GM19043 (cell line): ENCODE measurements around the gene CDH8.
"Not testable (repeated sequence)": the region's sequence is repeated elsewhere in the genome, so short reads cannot be mapped to it uniquely, and the experiment has no call there.

ENCODE experiments used
- ATAC-seq: cut with Tn5 transposase; IDR thresholded peaks from one replicate; pipeline ENCODE4 v1.9.1; 2021; ENCODE audit warnings: low read depth; ENCODE audit not compliant: unreplicated experiment

CDH8 gene

DNA sequence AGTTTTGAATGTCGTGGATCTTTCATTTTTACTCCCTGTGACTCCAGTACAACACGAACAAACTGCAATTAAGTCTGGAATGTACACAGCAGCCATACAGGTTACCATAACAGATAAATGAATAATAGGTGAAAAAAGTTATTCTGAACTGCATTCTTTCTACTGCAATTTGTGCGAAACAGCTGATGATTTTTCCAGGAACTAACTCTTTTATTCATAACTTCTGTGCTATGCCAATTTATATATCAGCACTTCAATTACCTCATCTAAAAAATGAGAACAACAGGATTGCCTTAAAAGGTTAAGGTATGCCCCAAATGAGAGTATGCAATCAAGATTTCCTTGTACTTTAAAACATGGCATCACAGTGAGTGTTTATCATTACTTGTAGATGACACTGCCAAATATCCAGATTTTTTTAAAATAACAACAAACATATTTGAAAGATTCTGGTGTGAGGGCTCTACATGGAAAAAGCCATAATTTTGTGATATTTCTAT, 238.9 kb downstream of the CDH8 start:
- no peak for ATAC-seq

DNA sequence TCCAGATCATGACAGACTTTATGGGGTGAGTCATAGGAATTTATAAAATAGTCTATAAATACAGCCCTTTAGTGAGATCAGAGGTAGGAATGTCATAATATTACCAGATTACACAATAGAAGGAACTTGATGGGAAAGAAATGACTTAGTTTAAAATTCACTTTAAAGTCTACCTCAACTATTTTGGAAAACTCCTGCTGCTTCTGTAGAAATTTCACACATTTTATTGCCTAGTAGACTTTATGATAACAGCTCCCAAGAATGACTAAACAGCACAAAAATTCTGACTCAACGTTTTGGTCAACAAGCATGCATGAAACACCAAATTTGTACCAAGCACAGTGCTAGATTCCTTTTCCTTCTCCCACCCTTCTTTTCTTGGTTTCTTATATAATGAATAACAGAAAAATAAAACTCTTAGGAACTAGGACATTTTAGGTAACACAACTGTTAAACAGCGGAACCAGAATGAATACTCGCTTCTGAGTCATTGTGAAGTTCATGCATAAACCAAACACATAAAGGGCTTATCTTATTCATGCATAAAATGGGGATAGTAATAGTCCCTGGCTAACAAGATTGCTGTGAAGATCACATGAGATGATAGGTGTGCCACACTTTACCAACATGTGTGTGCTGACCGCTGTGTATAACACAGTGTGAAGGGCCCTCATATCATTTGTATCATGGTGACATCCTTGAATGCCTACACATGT, 243.9 kb downstream of the CDH8 start:
- ATAC-seq, result no peak

DNA sequence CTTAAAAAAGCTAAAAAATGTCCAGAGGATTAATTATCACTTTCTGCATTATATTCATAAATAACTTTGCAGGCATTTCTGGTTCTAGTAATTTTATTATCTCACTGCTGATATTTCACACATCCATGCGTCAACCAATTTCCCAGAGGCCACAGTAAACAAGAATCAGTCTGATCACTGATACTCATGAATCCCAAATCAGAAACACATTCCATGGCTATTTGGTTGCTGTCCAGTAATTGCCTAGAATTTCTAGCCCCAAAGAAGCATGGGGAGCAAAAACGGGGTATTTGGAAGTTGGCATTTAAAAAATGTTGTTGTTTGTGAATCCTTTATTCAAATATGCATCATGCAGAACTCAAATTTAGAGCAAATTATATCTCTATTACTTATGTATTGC, 244.8 kb downstream of the CDH8 start:
- ATAC-seq, result no peak

DNA sequence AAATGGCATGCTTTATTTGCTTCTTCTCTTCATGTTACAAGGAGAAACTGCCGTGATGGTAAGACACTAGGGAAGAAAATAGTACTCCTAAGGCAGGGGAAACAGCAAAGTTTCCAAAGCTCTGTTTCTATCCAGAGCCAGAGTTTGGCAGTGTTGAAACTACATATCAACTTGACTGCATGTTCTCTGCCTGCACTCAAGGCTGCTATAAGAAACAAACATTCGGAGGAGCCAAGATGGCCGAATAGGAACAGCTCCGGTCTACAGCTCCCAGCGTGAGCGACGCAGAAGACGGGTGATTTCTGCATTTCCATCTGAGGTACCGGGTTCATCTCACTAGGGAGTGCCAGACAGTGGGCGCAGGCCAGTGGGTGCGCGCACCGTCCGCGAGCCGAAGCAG, 254.4 kb downstream of the CDH8 start:
- not testable (repeated sequence) for ATAC-seq

DNA sequence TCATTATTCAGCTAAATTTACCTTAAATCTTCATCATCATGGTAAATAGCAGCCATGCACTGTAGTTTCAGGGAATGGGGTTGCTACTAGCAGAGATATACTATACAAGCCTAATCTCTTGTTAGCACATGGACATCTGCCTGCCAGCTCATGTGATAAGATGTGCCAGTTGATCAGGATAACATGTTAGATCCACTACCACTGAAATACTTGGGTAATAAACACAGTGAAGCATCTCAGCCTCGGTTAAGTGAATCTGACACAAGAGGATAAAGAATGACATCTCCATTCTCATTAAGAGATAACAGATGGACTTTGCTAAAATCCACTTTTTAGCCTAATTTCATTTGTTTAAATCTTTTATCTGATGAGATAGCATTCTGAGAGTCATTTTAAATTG, 256.1 kb downstream of the CDH8 start:
- ATAC-seq, result no peak

DNA sequence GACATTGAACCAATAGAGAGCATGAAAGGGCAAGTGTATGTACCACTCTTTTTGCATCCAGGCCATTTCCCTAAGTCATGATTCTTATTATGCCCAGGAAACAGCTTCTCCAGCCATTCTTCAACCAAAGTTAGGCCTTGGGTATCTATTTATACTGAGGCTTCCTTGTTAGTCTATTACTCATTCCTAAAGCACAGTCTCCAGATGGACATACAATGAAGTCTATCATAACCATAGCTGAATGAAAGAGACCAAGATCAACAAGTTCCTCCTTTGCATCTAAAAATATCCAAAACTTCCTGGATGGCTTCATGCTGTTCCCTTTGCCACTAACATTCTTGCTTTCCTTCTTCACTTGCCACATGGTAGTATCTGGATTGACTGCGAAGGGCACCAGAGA, 265.9 kb downstream of the CDH8 start:
- no peak for ATAC-seq

DNA sequence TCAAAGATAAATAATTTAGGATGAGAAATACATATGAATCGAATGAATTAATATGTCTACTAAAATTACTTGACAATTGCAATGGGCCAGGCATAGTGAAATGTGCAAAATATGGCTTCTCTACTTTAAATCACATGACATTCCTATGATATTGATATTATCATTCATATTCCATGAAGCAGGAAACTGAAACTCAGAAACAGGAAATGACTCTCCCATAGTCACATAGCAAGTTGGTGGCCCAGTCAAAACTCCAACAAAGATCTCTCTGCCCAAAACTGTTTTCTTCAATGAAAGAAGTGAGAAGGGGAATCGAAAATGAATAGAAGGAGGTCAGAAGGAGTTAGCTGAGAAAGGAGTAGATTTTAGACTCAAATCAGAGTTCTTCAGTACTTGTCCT, 272.2 kb downstream of the CDH8 start:
- ATAC-seq, result no peak

DNA sequence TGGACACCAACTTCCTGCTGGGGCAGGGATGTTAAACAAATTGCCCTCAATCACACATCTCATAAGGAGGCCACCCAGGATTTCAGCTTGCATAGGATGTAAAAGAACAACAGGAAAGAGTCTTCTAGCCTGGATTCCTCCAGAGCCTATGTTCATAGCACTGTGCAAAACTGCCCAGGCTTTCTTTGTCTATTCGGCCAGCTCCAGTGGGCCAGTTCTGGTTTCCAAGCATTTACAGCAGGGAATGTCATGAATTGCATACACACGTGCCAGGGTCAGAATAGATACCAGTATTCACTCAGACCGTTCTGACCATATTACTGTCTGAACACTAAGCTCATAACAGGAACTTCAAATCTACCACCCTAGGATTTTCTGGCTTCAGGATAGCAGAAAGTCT, 273.2 kb downstream of the CDH8 start:
- ATAC-seq, result no peak

DNA sequence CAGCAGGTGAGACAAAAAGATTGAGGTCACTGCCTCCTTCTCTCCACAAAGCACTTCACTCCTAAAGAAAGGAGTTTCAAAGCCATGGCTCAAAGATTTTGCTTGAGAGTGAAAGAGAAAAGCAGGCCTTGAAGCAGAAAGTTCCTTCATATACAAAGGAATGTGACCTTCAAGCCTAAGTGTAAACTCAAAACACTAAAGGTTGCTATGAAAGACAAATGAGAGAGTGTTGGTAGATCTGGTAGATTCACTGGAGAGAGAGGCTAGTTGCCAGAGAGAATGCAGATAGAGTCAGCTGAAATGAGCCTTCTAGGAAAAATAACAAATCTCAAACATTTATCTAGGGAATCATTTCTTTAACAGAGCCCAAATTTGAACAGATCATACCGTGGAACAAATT, 305.2 kb downstream of the CDH8 start:
- ATAC-seq, result no peak

DNA sequence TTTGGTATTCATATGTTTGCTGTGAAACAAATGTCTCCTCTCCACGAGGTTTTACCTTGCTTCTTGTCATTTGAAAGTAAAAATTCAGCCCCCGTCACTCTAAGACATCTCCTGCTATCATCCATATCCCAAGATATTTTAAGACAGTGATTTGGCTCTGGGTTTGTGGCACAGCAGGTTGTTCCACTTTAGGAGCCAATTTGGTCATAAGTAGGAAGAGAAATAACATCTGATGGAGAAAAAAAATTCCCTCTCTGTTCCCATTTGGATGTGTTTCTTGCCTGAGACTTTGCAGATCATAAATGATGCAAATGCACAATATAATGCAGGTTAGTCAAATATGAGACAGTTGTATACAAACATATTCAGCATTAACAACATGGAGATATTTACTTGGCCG, 309.5 kb downstream of the CDH8 start:
- ATAC-seq, result no peak

DNA sequence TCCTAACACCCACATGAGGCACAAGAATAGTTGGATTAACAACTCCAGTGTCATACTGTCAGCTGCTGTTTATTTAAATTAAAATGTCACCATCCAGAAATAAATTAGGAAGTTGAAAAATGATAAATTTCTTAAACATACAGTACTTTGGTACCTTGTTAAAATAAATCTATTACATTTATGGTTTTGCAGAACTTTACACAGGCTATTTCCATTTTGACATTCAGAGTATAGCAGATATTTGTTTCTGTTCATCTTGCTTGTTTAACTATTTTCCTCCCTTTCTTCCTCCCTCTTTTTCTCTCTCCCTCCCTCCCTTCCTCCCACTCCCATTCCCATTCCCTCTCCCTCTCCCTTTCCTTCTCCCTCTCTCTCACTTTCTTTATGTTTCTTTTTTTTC, 310.1 kb downstream of the CDH8 start:
- ATAC-seq, result no peak

DNA sequence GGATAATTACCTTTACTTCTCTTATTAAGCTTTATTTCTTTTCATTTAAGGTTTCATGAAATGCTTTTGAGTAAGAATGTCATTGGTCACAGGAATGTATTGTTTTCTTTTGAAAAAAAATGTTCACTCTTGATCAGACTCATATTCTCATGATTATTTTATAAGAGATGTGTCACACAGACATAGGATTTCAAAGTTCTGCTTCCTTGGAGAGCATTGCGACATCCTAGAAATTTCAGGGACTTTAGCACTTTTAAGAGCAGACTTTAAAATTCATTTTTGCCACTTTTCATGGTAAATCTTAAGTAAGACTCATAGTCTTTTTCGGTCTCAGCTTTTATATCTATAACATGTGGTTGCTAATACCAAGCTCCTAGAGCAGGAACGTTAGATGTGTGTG, 314.7 kb downstream of the CDH8 start:
- no peak for ATAC-seq

DNA sequence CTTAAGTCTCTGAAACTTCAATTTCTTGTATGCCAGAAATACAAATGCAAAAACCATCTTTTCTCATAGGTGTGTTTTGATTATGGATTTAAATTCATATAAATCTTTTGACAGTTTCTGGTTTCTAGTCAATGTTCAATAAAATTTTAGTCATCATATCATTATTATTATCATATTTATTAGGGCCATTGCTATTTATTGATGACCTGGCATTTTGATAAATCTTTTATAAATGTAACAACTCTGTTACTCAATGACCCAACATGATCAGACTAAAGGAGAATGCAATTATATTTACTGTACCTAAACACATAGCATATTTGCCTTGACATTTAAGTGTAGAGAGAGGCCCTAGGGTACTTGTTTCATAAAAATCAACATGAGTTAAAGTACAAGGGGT, 320.8 kb downstream of the CDH8 start:
- no peak for ATAC-seq

DNA sequence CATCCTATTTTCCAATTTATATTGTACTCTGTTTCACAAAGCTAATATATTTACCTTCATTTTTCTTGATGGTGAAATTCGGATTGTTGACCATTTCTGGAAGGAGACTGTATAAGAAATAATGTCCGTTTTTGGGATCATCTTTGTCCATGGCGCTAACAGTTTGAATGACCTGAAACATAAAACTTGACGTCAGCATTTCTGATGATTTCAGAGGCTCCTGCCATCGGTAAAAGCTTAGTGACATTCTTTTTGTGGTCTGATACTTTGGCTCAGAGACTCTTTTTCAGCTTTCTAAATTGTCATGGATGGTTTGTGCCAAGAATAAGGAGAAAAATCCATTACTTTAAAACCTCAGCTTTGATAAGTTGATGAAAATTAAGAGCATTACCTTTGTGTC, 322.5 kb downstream of the CDH8 start:
- no peak for ATAC-seq

DNA sequence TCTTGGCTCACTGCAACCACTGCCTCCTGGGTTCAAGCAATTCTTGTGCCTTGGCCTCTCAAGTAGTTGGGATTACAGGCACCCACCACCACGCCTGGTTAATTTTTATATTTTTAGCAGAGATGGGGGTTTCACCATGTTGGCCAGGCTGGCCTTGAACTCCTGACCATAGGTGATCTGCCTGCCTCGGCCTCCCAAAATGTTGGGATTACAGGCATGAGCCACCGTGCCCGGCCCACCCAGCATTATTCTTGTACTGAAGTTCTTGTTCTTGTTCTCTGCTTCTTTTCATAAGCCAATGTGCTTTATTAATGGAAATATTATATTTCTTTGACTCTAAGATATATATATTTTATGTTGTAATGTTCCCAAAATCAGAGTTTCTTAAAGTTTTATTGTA, 336.6 kb downstream of the CDH8 start:
- not testable (repeated sequence) for ATAC-seq

DNA sequence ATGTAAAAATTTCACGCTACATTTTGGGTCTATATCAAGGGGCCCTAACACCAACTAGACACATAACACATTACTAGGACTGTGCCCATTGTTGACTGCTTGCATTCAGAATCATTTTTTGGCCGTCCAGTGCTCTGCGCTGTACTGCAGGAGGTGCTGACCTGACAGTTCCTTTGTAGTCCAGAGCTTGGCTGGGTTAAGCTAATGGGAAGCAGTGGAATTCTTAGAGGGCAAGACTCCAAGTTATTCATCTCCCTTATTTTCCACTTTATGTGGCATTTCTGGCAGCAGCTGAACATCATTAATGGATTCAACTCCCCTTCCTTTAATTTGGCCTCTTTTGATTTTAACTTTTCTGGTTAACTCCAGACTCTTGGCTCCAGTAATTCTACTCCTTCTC, 351.7 kb downstream of the CDH8 start:
- ATAC-seq, result no peak

DNA sequence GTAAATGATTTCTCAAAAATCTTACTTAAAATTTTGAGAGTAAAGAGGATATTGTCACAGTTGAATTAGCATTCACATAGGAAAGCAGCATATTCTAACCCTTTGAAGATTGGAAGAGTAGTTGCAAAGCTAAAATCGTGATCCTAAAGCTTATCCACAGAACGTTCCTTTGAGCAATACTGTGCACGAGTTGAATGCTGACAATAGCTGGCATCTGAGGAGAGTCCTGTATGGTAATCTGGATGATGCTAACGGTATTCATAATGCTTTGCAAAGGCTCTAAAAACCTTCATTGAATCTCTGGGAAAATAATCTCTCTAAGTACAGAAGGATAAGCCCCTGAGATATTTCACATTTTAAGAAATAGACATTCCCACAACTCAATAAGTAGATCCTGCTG, 354.6 kb downstream of the CDH8 start:
- no peak for ATAC-seq

DNA sequence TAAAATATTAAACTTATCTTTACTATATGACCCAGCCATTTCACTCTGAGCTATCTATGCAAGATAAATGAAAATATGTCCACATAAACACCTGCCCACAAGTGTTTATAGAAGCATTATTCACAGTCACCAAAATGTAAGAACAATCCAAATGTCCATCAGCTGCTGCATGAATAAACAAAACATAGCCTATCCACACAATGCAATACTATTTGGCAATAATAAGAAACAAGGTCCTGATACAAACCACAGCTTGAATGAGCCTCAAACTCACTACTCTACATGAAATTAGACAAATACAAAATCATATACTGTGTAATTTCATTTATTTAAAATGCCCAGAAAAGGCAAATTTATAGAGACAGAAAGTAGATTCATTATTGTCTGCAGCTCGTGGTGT, 355.1 kb downstream of the CDH8 start:
- ATAC-seq, result no peak

DNA sequence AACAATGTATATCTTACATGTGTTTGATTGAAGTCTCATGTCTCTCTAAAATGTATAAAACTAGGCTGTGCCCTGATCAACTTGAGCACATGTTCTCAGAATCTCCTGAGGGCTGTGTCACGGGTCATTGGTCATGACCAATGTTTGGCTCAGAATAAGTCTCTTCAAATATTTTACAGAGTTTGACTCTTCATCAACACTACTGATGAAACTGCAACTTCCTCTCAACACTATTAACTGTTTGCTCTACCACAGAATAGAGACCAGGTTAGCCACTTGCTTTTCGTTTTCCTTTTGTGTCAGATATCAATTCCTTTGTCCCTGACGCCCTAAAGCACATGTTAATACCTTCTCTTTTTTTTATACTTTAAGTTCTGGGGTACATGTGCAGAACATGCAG, 358.1 kb downstream of the CDH8 start:
- no peak for ATAC-seq

DNA sequence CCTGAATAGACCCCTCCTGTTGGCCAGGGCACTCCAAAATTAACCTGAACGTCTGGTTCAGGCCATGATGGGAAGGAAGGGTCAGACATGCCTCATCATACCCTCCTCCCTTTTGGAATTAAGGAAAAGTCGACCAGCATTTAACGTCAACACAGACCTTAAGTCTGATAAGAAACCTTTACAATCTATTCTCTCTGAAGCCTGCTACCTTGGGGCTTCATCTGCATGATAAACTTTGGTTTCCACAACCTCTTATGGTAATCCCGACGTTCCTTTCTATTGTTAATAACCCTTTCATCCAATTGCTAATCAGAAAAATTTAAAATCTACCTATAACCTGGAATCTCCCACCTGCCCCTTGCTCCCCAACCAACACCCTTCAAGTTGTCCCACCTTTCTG, 358.5 kb downstream of the CDH8 start:
- ATAC-seq, result no peak

DNA sequence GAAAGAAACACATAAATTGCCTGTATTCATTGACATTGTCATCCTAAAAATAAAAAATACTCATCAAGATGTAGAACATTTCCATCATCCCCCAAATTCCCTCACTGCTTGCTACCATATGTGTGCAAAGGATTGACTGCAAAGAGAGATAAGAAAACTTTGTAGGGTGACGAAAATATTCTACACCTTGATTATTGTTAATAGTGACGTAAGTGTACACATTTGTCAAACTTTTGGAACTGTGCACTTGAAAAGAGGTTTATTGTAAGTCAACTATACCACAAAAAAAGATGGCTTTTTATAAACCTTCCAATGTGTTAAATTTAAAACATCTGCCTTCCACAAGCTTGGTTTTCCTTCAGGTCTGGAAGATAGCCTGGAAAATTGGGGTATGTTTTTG, 359.5 kb downstream of the CDH8 start:
- no peak for ATAC-seq

DNA sequence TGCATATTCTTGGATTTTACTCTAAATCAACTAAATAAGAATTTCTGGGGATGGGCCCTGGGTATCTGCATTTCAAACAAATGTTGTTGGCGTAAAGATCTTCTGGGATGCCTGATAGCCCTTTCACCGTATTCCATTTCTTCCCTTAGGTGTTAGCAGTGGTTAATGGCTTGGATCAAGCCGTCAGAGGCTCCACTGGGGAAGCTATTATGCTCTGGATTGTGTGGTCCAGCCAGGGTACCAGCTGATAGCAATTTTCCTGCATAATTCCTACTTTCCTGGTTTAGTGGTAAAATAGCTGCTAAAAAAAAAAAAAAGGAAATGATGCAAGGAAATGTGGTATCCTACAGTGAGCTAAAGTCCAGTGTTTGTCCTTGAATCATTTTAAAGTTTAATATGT, 365.1 kb downstream of the CDH8 start:
- no peak for ATAC-seq

DNA sequence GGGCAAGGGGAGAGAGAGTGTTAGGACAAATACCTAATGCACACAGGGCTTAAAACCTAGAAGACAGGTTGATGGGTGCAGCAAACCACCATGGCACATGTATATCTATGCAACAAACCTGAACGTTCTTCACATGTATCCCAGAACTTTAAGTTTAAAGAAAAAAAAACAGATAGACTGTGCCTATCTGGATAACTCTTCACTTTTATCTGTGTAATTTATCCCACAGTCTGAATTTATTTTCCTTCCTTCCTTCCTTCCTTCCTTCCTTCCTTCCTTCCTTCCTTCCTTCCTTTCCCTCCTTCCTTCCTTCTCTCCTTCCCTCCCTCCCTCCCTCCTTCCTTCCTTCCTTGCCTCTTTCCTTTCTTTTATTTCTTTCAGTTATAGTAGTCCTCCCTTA, 370.7 kb downstream of the CDH8 start:
- no peak for ATAC-seq
